Measurements from ENCODE around the gene GABARAP.

GRCh38 chr17:7279448-7279847 lies 37.2 kb upstream of the GABARAP start:
- TF ChIP-seq HINFP (CRISPR knock-in tag; IDR thresholded peaks at IDR 0.05; ENCODE audit: low read depth) (no peak), CTCF (CRISPR knock-in tag; IDR thresholded peaks at IDR 0.05) (no peak), YY1 (IDR thresholded peaks at IDR 0.05; ENCODE audit: insufficient read depth, insufficient replicate concordance, low read depth, low read length) (no peak), MXI1 (IDR thresholded peaks at IDR 0.05; ENCODE audit: borderline replicate concordance, low read depth, low read length) (no peak), POLR2A (IDR thresholded peaks at IDR 0.05; ENCODE audit: insufficient read depth in 1 of 2, low read depth in 2 of 2, low read length in 2 of 2) (no peak), KAT2B (IDR thresholded peaks at IDR 0.05; ENCODE audit: borderline replicate concordance, low read depth, low read length) (no peak), DNMT1 (CRISPR knock-in tag; IDR thresholded peaks at IDR 0.05) (no peak), EZH2 (conservative IDR thresholded peaks at IDR 0.05; ENCODE audit: low read depth, low read length) (no peak), ZNF280B (CRISPR knock-in tag; IDR thresholded peaks at IDR 0.05; ENCODE audit: borderline replicate concordance) (no peak)
